ENCODE results near the gene ZC3H7B. TPM values are rescaled to one million over a fixed set of nuclear protein-coding genes. Genes with fewer than 3 reads are reported as not detected.

ZC3H7B gene
- total and polyA plus RNA-seq, 2 donors from 2014 or later, result 28.3 to 68.6 TPM

DNA sequence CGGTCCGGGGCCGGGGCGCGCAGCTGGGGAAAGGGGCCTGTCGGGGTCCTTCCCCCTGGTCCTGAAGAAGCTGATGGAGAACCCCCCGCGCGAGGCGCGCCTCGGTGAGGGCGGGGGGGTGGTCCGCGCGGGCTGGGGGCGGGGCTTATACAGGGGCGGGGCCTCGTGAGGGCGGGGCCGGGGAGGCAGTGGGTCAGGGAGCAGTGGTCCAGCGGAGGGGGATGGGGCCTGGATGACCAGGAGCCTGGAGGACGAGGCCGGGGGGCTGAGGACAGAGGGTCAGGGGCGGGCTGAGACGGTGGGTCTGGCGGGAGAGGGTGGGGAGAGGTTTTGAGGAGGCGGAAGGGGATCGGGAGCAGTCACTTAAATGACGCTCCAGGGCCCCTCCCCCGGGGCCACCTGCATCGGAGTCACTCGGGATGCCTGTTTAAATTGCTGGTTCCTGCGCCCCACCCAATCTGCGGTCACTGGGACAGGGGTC, 80.8 kb downstream of the ZC3H7B start:
- Histone ChIP-seq H3K36me3 (ENCODE audit: control insufficient read depth in 2 of 3, insufficient read depth in 3 of 3, low read length in 3 of 3) (peaks cover 0 to 3% (median 2%) of the 10 kb centered on the region in 3 donors), H3K9me3 (ENCODE audit: control insufficient read depth in 2 of 3, insufficient read depth in 1 of 3, low read length in 3 of 3) (no peaks in the 10 kb centered on the region), H3K9ac (ENCODE audit: low read length in 3 of 3) (peak overlapping the region; percentile 22 to 69 (median 37)), H3K4me1 (ENCODE audit: control insufficient read depth in 2 of 3, insufficient read depth in 2 of 3, low read depth in 1 of 3, low read length in 3 of 3) (peaks cover 0 to 19% (median 8%) of the 10 kb centered on the region in 3 donors), H3K27me3 (ENCODE audit: control insufficient read depth, insufficient read depth, low read length) (no peaks in the 10 kb centered on the region), H3K27ac (ENCODE audit: low read depth in 2 of 2, low read length in 2 of 2) (peak overlapping the region; percentile 100), H3K4me3 (ENCODE audit: low read length in 3 of 3) (peak overlapping the region; percentile 69 to 83 (median 74))
- no peak for FAIRE-seq
- peak in 3 of 5 donors; percentile 89 to 96 (median 95) for DNase-seq
- no peak for TF ChIP-seq CTCF (IDR thresholded peaks at IDR 0.05; ENCODE audit: borderline replicate concordance, extremely low read depth, insufficient read depth)
- intact Hi-C loops (cut with DNase I), result no loop called here

DNA sequence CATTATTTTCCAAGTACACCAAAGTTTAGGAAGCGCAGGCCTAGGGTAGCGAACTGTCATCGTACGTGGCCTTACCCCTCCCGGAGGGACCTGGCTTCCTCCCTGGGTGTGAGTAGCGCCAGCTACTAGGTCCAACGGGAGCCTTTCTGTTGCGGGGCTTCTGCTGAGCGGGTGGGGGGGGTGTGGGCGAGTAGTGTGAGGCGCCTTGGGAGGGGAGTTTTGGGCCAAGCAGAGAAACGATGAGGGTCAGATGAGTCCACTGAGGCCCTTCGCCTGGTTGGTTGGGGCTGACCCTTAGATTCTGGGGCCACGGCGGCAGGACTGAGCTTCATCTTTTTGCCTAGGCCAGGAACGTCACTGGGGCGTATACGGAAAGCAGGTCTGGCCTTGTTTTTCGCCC, 81.3 kb downstream of the ZC3H7B start:
- Histone ChIP-seq H3K4me1 (ENCODE audit: control insufficient read depth in 2 of 3, insufficient read depth in 2 of 3, low read depth in 1 of 3, low read length in 3 of 3) (peaks cover 0 to 17% (median 8%) of the 10 kb centered on the region in 3 donors), H3K36me3 (ENCODE audit: control insufficient read depth in 2 of 3, insufficient read depth in 3 of 3, low read length in 3 of 3) (peaks cover 0 to 7% (median 7%) of the 10 kb centered on the region in 3 donors), H3K27ac (ENCODE audit: low read depth in 2 of 2, low read length in 2 of 2) (peak overlapping the region; percentile 100), H3K9me3 (ENCODE audit: control insufficient read depth in 2 of 3, insufficient read depth in 1 of 3, low read length in 3 of 3) (no peaks in the 10 kb centered on the region), H3K9ac (ENCODE audit: low read length in 3 of 3) (peak overlapping the region; percentile 22 to 69 (median 37)), H3K4me3 (ENCODE audit: low read length in 3 of 3) (peak overlapping the region; percentile 69 to 83 (median 74)), H3K27me3 (ENCODE audit: control insufficient read depth, insufficient read depth, low read length) (no peaks in the 10 kb centered on the region)
- no peak for TF ChIP-seq CTCF (IDR thresholded peaks at IDR 0.05; ENCODE audit: borderline replicate concordance, extremely low read depth, insufficient read depth)
- no peak for DNase-seq
- intact Hi-C loops (cut with DNase I), result no loop called here
- no peak for FAIRE-seq

DNA sequence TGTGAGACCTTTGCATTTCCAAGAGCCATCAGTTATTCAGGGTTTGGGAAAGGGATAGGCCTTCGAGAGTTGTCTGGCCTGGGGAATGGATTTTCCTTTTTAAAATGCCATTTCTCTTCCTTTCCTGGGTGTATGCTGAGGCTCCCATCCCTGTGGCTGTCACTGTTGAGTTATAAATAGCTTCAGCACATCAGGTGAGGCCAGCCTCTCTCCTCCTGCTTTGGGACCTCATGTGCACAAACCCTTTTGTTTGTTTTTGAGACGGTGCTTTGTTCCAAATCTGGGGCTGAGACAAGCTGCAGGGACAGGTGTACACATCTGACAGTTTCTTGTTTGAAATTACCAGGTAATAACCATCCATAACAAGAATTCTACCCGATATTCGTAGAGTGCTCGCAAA, 81.8 kb downstream of the ZC3H7B start:
- H3K4me1 ChIP-seq (ENCODE audit: control insufficient read depth in 2 of 3, insufficient read depth in 2 of 3, low read depth in 1 of 3, low read length in 3 of 3), result peaks cover 0 to 15% (median 8%) of the 10 kb centered on the region in 3 donors
- no peaks in the 10 kb centered on the region for H3K9me3 ChIP-seq (ENCODE audit: control insufficient read depth in 2 of 3, insufficient read depth in 1 of 3, low read length in 3 of 3)
- DNase-seq, result no peak
- H3K36me3 ChIP-seq (ENCODE audit: control insufficient read depth in 2 of 3, insufficient read depth in 3 of 3, low read length in 3 of 3), result peaks cover 0 to 8% (median 8%) of the 10 kb centered on the region in 3 donors
- no peak for FAIRE-seq
- no peak for TF ChIP-seq CTCF (IDR thresholded peaks at IDR 0.05; ENCODE audit: borderline replicate concordance, extremely low read depth, insufficient read depth)
- peak overlapping the region in 1 of 3 donors; percentile 38 for H3K9ac ChIP-seq (ENCODE audit: low read length in 3 of 3)
- intact Hi-C loops (cut with DNase I), result no loop called here
- no peaks in the 10 kb centered on the region for H3K27me3 ChIP-seq (ENCODE audit: control insufficient read depth, insufficient read depth, low read length)
- peak overlapping the region; percentile 69 to 83 (median 74) for H3K4me3 ChIP-seq (ENCODE audit: low read length in 3 of 3)
- H3K27ac ChIP-seq (ENCODE audit: low read depth in 2 of 2, low read length in 2 of 2), result peak overlapping the region; percentile 33 to 100

DNA sequence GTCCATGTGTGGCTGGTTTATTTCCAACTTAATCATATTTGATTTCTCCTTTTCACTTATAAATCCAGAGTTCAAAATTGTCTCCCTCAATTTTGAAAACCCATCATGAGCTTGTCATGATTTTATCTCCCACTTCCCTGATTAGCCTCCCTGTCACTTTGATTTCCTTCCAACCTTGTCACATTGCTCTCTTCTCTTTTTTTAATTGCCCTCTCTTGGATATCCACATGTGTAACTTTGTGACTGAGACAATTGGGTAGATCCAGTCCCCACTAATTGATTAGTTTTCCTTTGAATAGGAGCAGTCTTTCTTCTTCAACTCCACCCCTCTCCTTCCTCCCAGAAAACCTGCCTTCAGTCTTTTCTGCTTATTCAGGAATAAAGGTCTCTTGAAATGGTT, 82.8 kb downstream of the ZC3H7B start:
- H3K9ac ChIP-seq (ENCODE audit: low read length in 3 of 3), result no peak overlapping the region
- no peak overlapping the region for H3K4me3 ChIP-seq (ENCODE audit: low read length in 3 of 3)
- peaks cover 0 to 15% (median 13%) of the 10 kb centered on the region in 3 donors for H3K36me3 ChIP-seq (ENCODE audit: control insufficient read depth in 2 of 3, insufficient read depth in 3 of 3, low read length in 3 of 3)
- no peak for DNase-seq
- no peak overlapping the region for H3K27ac ChIP-seq (ENCODE audit: low read depth in 2 of 2, low read length in 2 of 2)
- intact Hi-C loops (cut with DNase I), result no loop called here
- no peaks in the 10 kb centered on the region for H3K27me3 ChIP-seq (ENCODE audit: control insufficient read depth, insufficient read depth, low read length)
- peaks cover 0 to 15% (median 8%) of the 10 kb centered on the region in 3 donors for H3K4me1 ChIP-seq (ENCODE audit: control insufficient read depth in 2 of 3, insufficient read depth in 2 of 3, low read depth in 1 of 3, low read length in 3 of 3)
- no peak for FAIRE-seq
- TF ChIP-seq CTCF (IDR thresholded peaks at IDR 0.05; ENCODE audit: borderline replicate concordance, extremely low read depth, insufficient read depth), result no peak
- H3K9me3 ChIP-seq (ENCODE audit: control insufficient read depth in 2 of 3, insufficient read depth in 1 of 3, low read length in 3 of 3), result no peaks in the 10 kb centered on the region
